ENCODE measurements around the gene EIF5B.
A peak's percentile ranks its signal among the peaks of the same experiment; 100 is the strongest.
"Not testable (repeated sequence)": the region's sequence is repeated elsewhere in the genome, so short reads cannot be mapped to it uniquely, and the experiment has no call there.

The EIF5B gene

DNA sequence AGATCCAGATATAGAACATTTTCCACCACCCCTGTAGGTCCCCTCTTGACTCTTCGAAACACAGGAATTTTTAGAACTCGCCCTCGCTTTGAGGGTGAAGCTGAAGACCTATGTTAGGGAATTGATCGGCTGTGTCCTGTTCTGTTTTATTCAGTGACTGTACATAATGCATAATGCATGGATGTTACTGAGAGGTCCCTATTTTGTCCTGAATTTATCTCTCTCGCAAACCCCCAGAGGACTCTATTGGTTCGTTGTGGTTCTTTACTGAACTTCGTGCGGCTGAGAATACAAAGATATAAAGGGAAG is 431 bp upstream of the EIF5B start:
- Histone ChIP-seq H3K9ac (peak overlapping the region; percentile 89 to 97 (median 93)), H4K20me1 (peaks cover 14 to 83% (median 69%) of the 10 kb centered on the region in 11 experiments; a peak in 21 of 22 replicates)

DNA sequence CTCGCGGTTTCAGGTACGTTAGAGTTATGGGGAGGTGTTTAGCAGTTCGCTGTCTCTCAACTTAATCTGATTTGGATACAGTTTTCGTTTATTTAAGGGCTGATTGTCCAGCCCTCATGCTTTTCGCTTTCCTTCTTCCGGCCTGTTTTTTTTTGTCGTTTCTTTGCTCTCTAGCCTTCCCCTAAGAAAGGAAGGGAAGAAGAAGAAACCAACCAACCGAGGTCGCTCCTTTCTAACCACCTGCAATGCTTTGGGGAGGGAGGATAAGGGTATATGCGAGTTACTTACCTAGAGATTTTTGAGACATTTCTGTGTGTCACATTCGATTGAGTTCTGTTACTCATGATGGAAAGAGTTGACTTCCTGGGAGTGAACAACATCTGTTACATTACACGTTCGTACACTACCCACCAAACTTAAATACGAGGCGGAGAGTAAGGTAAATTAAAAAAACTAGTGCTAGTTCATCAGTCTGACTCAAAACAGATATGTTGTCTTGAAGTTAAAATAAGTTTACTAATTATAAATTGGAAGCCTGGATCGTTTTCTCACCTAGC is 918 bp downstream of the EIF5B start:
- Histone ChIP-seq H4K20me1 (peaks cover 14 to 85% (median 70%) of the 10 kb centered on the region in 11 experiments; a peak in 21 of 22 replicates), H3K4me1 (peaks cover 30 to 49% (median 38%) of the 10 kb centered on the region in 10 experiments), H3K27me3 (no peaks in the 10 kb centered on the region), H3K4me3 (peak overlapping the region; percentile 88 to 99 (median 90)), H3K9ac (peak overlapping the region; percentile 89 to 97 (median 93)), H3K36me3 (peaks cover 6 to 32% (median 15%) of the 10 kb centered on the region in 11 experiments; a peak in 20 of 22 replicates), H3K9me3 (replicated peaks in 1 of 11) (no peaks in the 10 kb centered on the region), H3K4me2 (peak overlapping the region; percentile 81 to 96 (median 88)), H3K27ac (peak overlapping the region; percentile 75 to 91 (median 89))
- no peak for TF ChIP-seq Cebpa-rat (IDR thresholded peaks at IDR 0.05)

More for the DNA sequence above, 431 bp upstream of the EIF5B start:
- Histone ChIP-seq H3K27me3 (no peaks in the 10 kb centered on the region), H3K36me3 (peaks cover 13 to 34% (median 20%) of the 10 kb centered on the region in 11 experiments), H3K4me3 (peak overlapping the region; percentile 88 to 99 (median 90)), H3K27ac (peak overlapping the region; percentile 62 to 91 (median 89)), H3K4me2 (peak overlapping the region; percentile 81 to 96 (median 87)), H3K9me3 (replicated peaks in 1 of 11) (no peaks in the 10 kb centered on the region), H3K4me1 (peaks cover 30 to 49% (median 38%) of the 10 kb centered on the region in 10 experiments)
- no peak for TF ChIP-seq Cebpa-rat (IDR thresholded peaks at IDR 0.05)

DNA sequence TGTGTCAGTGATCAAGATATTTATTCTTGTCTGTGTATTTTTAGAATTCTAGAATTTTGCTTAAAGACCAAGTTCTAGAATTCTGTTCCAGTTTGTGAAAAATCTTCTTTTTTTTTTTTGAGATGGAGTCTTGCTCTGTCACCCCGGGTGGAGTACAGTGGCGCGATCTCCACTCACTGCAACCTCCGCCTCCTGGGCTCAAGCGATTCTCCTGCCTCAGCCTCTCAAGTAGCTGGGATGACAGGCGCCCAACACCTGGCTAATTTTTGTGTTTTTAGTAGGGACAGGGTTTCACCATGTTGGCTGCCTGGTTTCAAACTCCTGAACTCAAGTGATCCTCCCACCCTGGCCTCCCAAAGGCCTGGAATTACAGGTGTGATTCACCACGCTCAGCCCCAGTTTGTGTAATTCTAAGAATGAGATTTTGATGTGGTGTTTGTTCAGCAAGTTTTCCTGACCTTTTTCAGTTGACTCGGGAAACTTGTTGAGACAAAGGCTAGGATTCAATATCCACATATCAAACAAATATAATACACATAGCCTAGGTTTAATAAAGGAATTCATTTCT is 3.6 kb downstream of the EIF5B start:
- Histone ChIP-seq H3K27me3 (no peaks in the 10 kb centered on the region), H3K4me2 (peak overlapping the region in 4 of 11 experiments; percentile 15 to 94 (median 64); a peak in 7 of 22 replicates), H3K4me1 (peaks cover 15 to 30% (median 23%) of the 10 kb centered on the region in 10 experiments), H4K20me1 (peaks cover 21 to 85% (median 75%) of the 10 kb centered on the region in 11 experiments; a peak in 21 of 22 replicates), H3K27ac (no peak overlapping the region), H3K4me3 (no peak overlapping the region), H3K9ac (peak overlapping the region in 2 of 11 experiments; percentile 46 to 52; a peak in 2 of 22 replicates), H3K9me3 (replicated peaks in 1 of 11) (no peaks in the 10 kb centered on the region), H3K36me3 (peaks cover 0 to 33% (median 23%) of the 10 kb centered on the region in 11 experiments; a peak in 16 of 22 replicates)
- no peak for TF ChIP-seq Cebpa-rat (IDR thresholded peaks at IDR 0.05)

DNA sequence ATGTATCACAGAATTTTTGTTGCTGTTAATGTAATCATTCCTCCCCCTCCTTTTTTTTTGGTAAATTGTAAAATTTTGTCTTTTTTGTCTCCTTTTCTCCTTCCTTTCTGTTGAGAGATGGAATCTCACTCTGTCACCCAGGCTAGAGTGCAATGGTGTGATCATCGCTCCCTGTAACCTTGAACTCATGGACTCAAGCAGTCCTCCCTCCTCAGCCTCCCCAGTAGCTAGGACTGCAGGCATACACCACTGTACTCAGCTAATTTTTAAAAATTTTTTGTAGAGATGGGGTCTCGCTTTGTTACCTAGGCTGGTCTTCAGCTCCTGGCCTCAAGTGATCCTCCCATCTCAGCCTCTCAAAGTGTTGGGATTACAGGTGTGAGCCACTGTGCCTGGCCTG is 5.3 kb downstream of the EIF5B start:
- peaks cover 15 to 32% (median 23%) of the 10 kb centered on the region in 10 experiments for H3K4me1 ChIP-seq
- H3K36me3 ChIP-seq = peaks cover 0 to 43% (median 29%) of the 10 kb centered on the region in 11 experiments; a peak in 16 of 22 replicates
- TF ChIP-seq Cebpa-rat (IDR thresholded peaks at IDR 0.05) = no peak
- H3K4me2 ChIP-seq = no peak overlapping the region
- no peak overlapping the region for H3K9ac ChIP-seq
- peaks cover 26 to 100% (median 92%) of the 10 kb centered on the region in 11 experiments; a peak in 21 of 22 replicates for H4K20me1 ChIP-seq
- H3K27ac ChIP-seq = no peak overlapping the region
- H3K27me3 ChIP-seq = no peaks in the 10 kb centered on the region
- H3K4me3 ChIP-seq = no peak overlapping the region
- no peaks in the 10 kb centered on the region for H3K9me3 ChIP-seq (replicated peaks in 1 of 11)

DNA sequence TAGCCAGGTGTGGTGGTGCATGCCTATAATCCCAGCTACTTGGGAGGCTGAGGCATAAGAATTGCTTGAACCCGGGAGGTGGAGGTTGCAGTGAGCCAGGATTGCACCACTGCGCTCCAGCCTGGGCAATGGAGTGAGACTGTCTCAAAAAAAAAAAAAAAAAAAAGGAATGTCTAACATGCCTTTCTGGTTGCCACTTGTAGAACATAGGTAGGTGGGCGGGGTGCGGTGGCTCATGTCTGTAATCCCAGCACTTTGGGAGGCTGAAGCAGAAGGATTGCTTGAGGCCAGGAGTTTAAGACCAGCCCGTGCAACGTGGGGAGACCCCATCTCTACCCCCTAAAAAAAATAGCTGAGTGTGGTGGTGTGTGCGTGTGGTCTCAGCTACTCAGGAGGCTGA is 8.3 kb downstream of the EIF5B start:
- not testable (repeated sequence) for H3K9ac ChIP-seq; H3K9me3 ChIP-seq (replicated peaks in 1 of 11); H3K4me2 ChIP-seq; H3K4me3 ChIP-seq; H3K27me3 ChIP-seq; H3K27ac ChIP-seq
- H3K36me3 ChIP-seq = peaks cover 0 to 43% (median 28%) of the 10 kb centered on the region in 11 experiments; a peak in 17 of 22 replicates
- peaks cover 41 to 100% (median 100%) of the 10 kb centered on the region in 11 experiments; a peak in 21 of 22 replicates for H4K20me1 ChIP-seq
- peaks cover 0 to 41% (median 12%) of the 10 kb centered on the region in 10 experiments; a peak in 13 of 20 replicates for H3K4me1 ChIP-seq

DNA sequence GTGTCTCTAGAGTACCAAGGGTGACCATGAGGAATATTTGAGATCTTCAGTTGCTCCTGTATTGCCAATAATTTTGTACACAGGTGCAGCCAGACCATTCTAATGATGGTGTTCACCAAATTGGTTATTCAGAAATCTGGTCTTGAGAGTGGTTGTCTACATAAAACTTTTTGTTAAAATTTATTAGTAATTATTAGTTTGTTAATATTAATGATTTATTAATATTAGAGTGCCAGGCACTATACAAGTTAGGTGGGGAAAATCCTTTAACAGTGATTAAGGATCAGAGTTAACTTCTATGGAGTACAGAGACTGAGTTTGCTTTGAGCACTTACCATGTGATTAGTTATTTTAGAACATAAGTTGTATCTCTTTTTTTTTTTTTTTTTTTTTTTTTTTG is 9.0 kb downstream of the EIF5B start:
- Histone ChIP-seq H3K27ac (no peak overlapping the region), H3K4me2 (no peak overlapping the region)
- no peak for TF ChIP-seq Cebpa-rat (IDR thresholded peaks at IDR 0.05)

DNA sequence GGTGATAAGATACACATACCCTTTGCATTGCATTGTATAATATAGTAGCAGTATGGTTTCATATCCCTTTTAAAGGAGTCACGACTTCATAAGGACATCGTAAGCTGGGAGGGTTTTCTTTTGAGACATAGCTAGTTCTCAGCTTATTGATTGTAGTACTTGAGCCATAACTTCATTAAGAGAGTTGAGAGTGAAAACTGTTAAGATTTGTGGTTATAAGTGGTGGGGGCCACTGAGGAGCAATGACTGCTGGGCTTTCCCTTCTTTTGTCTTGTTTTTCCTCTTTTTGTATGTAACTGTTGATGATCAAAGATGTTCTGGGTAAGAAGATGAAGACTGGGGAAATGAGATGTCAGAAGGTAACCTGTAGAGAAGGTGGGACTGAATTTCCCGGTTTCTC is 11.0 kb downstream of the EIF5B start:
- TF ChIP-seq Cebpa-rat (IDR thresholded peaks at IDR 0.05) = no peak
- peaks cover 34 to 100% (median 99%) of the 10 kb centered on the region in 11 experiments; a peak in 21 of 22 replicates for H4K20me1 ChIP-seq
- peaks cover 0 to 47% (median 34%) of the 10 kb centered on the region in 11 experiments; a peak in 15 of 22 replicates for H3K36me3 ChIP-seq
- peaks cover 0 to 45% (median 9%) of the 10 kb centered on the region in 10 experiments; a peak in 11 of 20 replicates for H3K4me1 ChIP-seq
- no peaks in the 10 kb centered on the region for H3K9me3 ChIP-seq (replicated peaks in 1 of 11)
- H3K27ac ChIP-seq = no peak overlapping the region
- H3K27me3 ChIP-seq = no peaks in the 10 kb centered on the region
- no peak overlapping the region for H3K9ac ChIP-seq
- no peak overlapping the region for H3K4me3 ChIP-seq
- H3K4me2 ChIP-seq = peak overlapping the region in 2 of 11 experiments; percentile 2 to 6; a peak in 4 of 22 replicates

More for the DNA sequence above, 9.0 kb downstream of the EIF5B start:
- Histone ChIP-seq H3K4me3 (no peak overlapping the region), H3K9ac (no peak overlapping the region), H3K27me3 (no peaks in the 10 kb centered on the region), H3K9me3 (replicated peaks in 1 of 11) (no peaks in the 10 kb centered on the region), H3K36me3 (peaks cover 0 to 43% (median 28%) of the 10 kb centered on the region in 11 experiments; a peak in 17 of 22 replicates), H4K20me1 (peaks cover 37 to 100% (median 99%) of the 10 kb centered on the region in 11 experiments; a peak in 21 of 22 replicates), H3K4me1 (peaks cover 0 to 41% (median 9%) of the 10 kb centered on the region in 10 experiments; a peak in 11 of 20 replicates)

DNA sequence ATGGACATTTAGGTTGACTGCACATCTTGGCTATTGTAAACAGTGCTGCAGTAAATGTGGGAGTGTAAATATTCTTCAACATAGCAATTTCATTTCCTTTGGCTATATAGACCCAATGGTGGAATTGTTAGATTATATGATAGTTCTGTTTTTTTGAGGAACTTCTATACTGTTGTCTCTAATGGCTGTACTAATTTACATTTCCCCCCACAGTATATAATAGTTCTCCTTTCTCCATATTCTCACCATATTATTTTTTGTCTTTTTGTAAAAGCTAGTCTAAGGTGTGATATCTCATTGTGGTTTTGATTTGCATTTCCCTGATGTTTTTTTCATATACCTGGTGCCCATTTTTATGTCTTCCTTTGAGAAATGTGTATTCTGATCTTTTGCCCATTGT is 13.0 kb downstream of the EIF5B start:
- Histone ChIP-seq H3K9ac (no peak overlapping the region), H3K4me1 (peaks cover 0 to 45% (median 8%) of the 10 kb centered on the region in 10 experiments; a peak in 10 of 20 replicates), H3K36me3 (peaks cover 0 to 53% (median 23%) of the 10 kb centered on the region in 11 experiments; a peak in 15 of 22 replicates), H3K27me3 (no peaks in the 10 kb centered on the region), H3K4me2 (peak overlapping the region in 2 of 11 experiments; percentile 3 to 33; a peak in 3 of 22 replicates), H3K9me3 (replicated peaks in 1 of 11) (no peaks in the 10 kb centered on the region), H4K20me1 (peaks cover 31 to 100% (median 99%) of the 10 kb centered on the region in 11 experiments; a peak in 20 of 22 replicates), H3K27ac (no peak overlapping the region), H3K4me3 (no peak overlapping the region)
- TF ChIP-seq Cebpa-rat (IDR thresholded peaks at IDR 0.05) = no peak

DNA sequence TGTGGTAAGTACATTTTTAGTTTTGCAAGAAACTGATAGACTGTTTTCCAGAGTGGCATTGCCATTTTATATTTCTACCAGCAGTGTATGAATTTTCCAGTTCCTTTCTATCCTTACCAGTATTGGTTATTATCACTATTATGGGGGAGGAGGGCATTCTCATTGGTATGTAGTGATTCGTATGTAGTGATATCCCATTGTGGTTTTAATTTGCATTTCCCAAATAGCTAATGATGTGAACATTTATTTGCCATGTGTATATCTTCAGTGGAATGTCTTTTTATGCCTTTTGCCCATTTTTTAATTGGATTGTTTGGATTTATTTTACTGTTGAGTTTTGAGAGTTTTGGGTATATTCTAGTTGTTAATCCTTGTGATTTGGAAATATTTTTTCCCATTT is 16.9 kb downstream of the EIF5B start:
- H3K9ac ChIP-seq = no peak overlapping the region
- H3K36me3 ChIP-seq = peaks cover 5 to 59% (median 23%) of the 10 kb centered on the region in 11 experiments; a peak in 15 of 22 replicates
- H3K27ac ChIP-seq = no peak overlapping the region
- no peak overlapping the region for H3K4me2 ChIP-seq
- H3K9me3 ChIP-seq (replicated peaks in 1 of 11) = no peaks in the 10 kb centered on the region
- no peaks in the 10 kb centered on the region for H3K27me3 ChIP-seq
- H3K4me1 ChIP-seq = peaks cover 0 to 44% (median 0%) of the 10 kb centered on the region in 10 experiments; a peak in 4 of 20 replicates
- no peak for TF ChIP-seq Cebpa-rat (IDR thresholded peaks at IDR 0.05)
- H3K4me3 ChIP-seq = no peak overlapping the region
- H4K20me1 ChIP-seq = peaks cover 21 to 100% (median 98%) of the 10 kb centered on the region in 11 experiments; a peak in 20 of 22 replicates

DNA sequence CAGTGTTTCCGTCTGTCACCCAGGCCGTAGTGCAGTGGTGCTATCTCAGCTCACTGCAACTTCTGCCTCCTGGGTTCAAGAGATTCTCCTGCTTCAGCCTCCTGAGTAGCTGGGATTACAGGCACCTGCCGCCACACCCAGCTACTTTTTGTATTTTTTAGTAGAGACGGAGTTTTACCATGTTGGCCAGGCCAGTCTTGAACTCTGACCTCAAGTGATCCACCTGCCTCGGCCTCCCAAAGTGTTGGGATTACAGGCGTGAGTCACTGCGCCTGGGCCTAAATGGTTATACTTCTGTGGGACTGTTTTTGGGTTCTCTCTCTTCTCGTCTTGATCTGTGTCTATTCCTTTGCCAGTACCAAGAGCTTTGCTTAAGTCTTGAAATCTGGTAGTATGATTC is 17.6 kb downstream of the EIF5B start:
- H3K27ac ChIP-seq; H3K9me3 ChIP-seq (replicated peaks in 1 of 11); H3K9ac ChIP-seq; H3K4me3 ChIP-seq; H3K4me2 ChIP-seq; H3K27me3 ChIP-seq: not testable (repeated sequence)
- H3K4me1 ChIP-seq = peaks cover 0 to 37% (median 0%) of the 10 kb centered on the region in 10 experiments; a peak in 4 of 20 replicates
- peaks cover 27 to 100% (median 98%) of the 10 kb centered on the region in 11 experiments; a peak in 20 of 22 replicates for H4K20me1 ChIP-seq
- H3K36me3 ChIP-seq = peaks cover 5 to 59% (median 28%) of the 10 kb centered on the region in 11 experiments; a peak in 17 of 22 replicates

Data from BLaER1 treated with 17β-estradiol and CSF1 and Interleukin-3, amounts not matched to agents 10 nM and 100 nM (cell line).